Calu3 (cell line): ENCODE measurements around the gene DOCK10. TPM values are rescaled to one million over a fixed set of nuclear protein-coding genes. Genes with fewer than 3 reads are reported as not detected.

Experiments used
- BruUV-seq: library from RNA; stranded (reverse); fragments of 400-500 nt; replicated peaks from 2 replicates; lab custom pipeline; 2021; lab: Mats Ljungman, UMichigan
- CTCF ChIA-PET: fragments of 300-600 bp; sonication (Branson Sonifier 250); formaldehyde crosslinking; loops from one replicate; lab custom pipeline; 2022; ENCODE audit warnings: antibody characterized with exemption; lab: Charles Lee
- DNase-seq: peaks from one replicate; pipeline ENCODE4 v3.0.0; 2022
- H3K27ac Mint-ChIP-seq: one replicate; pipeline ENCODE4 v1.8.0; 2022; ENCODE audit warnings: mixed read lengths; ENCODE audit not compliant: unreplicated experiment
- H3K27me3 Mint-ChIP-seq: one replicate; pipeline ENCODE4 v1.8.0; 2022; ENCODE audit warnings: mixed read lengths; ENCODE audit not compliant: unreplicated experiment
- H3K36me3 Mint-ChIP-seq: one replicate; pipeline ENCODE4 v1.8.0; 2022; ENCODE audit warnings: mild to moderate bottlenecking, moderate library complexity, mixed read lengths; ENCODE audit not compliant: insufficient read depth, unreplicated experiment
- H3K4me1 Mint-ChIP-seq: one replicate; pipeline ENCODE4 v1.8.0; 2022; ENCODE audit warnings: mild to moderate bottlenecking, low read depth, mixed read lengths; ENCODE audit not compliant: unreplicated experiment
- H3K4me3 Mint-ChIP-seq: one replicate; pipeline ENCODE4 v1.8.0; 2022; ENCODE audit warnings: mild to moderate bottlenecking, low read depth, moderate library complexity, mixed read lengths; ENCODE audit not compliant: unreplicated experiment
- H3K9me3 Mint-ChIP-seq: one replicate; pipeline ENCODE4 v1.8.0; 2022; ENCODE audit warnings: low read depth, mixed read lengths; ENCODE audit not compliant: unreplicated experiment
- intact Hi-C: fragments of 100-400 bp; cut with micrococcal nuclease; formaldehyde crosslinking; loops from one replicate; pipeline ENCODE4 v1.10.0; 2022; ENCODE audit not compliant: unreplicated experiment
- total RNA-seq: library from RNA; stranded (reverse); gene quantifications from 2 replicates; pipeline ENCODE4 v1.2.3, GENCODE V29; 2022
- TF ChIP-seq, protein P1 (sequence below): fragments of 200-600 bp; IDR thresholded peaks from one replicate; pipeline ENCODE4 v1.8.0; 2022; ENCODE audit warnings: antibody characterized with exemption; ENCODE audit not compliant: unreplicated experiment

Gene DOCK10
- total RNA-seq, 1 experiment from 2014 or later = 11.9 TPM

DNA sequence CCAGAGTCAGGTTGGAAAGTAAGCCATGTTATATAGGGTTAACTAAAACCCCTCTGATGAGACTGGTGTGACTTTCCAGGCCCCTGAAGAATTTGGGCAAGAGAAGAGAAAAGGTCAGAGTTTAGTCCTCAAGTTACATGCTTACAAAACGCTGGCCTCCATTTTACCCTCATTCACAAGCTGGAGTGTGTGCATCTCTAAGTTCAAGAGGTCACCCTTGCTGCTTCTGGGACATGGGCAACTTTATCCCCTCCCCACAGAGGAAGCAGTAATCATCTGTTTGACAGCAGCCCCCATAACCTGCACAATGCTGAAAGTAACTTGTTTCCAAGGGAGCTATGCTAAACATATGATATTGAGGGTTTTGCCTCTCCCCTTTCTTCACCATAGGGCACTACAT, 240.9 kb downstream of the DOCK10 start:
- TF ChIP-seq, protein P1, sequence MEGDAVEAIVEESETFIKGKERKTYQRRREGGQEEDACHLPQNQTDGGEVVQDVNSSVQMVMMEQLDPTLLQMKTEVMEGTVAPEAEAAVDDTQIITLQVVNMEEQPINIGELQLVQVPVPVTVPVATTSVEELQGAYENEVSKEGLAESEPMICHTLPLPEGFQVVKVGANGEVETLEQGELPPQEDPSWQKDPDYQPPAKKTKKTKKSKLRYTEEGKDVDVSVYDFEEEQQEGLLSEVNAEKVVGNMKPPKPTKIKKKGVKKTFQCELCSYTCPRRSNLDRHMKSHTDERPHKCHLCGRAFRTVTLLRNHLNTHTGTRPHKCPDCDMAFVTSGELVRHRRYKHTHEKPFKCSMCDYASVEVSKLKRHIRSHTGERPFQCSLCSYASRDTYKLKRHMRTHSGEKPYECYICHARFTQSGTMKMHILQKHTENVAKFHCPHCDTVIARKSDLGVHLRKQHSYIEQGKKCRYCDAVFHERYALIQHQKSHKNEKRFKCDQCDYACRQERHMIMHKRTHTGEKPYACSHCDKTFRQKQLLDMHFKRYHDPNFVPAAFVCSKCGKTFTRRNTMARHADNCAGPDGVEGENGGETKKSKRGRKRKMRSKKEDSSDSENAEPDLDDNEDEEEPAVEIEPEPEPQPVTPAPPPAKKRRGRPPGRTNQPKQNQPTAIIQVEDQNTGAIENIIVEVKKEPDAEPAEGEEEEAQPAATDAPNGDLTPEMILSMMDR = no peak
- no peak for DNase-seq
- Mint-ChIP-seq H3K4me3 (no peak overlapping the region), H3K27ac (no peak overlapping the region), H3K9me3 (no peaks in the 10 kb centered on the region), H3K27me3 (no peaks in the 10 kb centered on the region), H3K4me1 (no peaks in the 10 kb centered on the region), H3K36me3 (no peaks in the 10 kb centered on the region)
- CTCF ChIA-PET = no interaction called here
- no TSS peak for BruUV-seq
- intact Hi-C loops = no loop called here

DNA sequence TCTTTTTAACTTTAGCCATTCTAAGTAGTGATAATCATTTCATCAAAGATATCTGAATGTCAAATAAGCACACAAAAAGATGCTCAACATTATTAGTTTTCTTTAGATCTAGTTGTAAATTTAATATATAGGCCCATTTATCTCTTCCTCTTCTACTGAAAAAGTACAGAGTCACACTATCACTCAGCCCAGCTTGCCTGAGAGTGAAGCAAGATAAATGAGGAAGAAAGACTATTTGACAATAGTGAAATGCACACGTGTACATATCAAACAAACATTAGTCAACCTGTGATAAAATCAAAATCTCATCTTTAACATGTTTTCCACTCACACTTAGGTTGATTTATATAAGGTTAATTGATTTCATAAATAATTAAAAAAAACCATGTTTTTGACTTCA, 242.6 kb downstream of the DOCK10 start:
- no TSS peak for BruUV-seq
- H3K4me3 Mint-ChIP-seq = no peak overlapping the region
- DNase-seq = no peak
- H3K36me3 Mint-ChIP-seq = no peaks in the 10 kb centered on the region
- intact Hi-C loops = no loop called here
- TF ChIP-seq, protein P1 = no peak
- no peaks in the 10 kb centered on the region for H3K27me3 Mint-ChIP-seq
- no peaks in the 10 kb centered on the region for H3K9me3 Mint-ChIP-seq
- H3K4me1 Mint-ChIP-seq = no peaks in the 10 kb centered on the region
- CTCF ChIA-PET = no interaction called here
- H3K27ac Mint-ChIP-seq = no peak overlapping the region

DNA sequence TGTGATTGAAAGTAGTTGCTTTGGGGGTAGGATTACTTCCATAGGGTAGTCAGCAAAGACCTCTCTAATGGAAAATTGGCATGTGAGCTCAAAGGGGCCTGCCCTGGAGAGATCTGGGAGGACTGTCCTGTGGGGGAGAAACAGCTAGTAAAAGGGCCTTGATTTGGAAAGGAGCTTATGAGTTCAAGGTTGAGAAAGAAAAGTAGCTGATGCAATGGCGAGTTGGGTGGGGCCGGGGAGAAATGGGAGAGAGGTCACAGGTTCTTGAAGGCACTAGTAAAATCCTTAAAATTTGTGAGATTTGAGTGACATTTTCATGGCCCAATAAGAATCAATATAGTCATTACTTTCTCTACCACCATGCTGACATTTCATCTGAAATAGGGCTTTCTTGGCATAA, 244.1 kb downstream of the DOCK10 start:
- H3K27me3 Mint-ChIP-seq = no peaks in the 10 kb centered on the region

DNA sequence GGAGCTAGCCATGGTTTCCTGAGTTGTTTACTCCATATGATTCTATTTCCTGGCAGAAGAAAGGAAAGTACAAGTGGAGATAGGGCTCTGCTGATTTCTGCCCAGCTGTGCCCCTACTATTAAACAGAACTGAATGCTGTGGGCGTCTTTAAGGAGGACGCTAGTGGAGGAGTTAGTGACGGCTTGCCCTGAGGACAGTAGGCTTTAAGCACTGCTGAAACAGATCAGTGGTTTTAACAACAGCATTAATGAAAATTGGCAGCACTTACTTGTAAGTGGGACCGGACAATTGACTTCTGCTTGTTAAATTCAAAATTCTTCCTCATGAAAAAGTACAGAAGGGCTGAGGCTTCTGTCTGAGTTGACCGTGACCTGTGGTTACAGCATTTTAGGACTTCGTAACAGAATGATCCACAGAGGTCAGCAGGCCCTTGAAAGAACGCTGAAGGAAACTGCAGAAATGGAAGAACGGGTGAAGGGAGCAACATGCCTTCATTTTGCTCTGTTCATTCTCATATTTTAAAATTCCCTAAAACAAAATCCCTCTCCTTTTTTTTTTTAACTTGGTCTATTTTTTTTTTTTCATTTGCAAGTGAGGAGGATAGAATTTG, 245.5 kb downstream of the DOCK10 start:
- Mint-ChIP-seq H3K36me3 (no peaks in the 10 kb centered on the region), H3K27me3 (no peaks in the 10 kb centered on the region), H3K27ac (no peak overlapping the region), H3K4me3 (no peak overlapping the region), H3K4me1 (no peaks in the 10 kb centered on the region), H3K9me3 (no peaks in the 10 kb centered on the region)
- CTCF ChIA-PET = no interaction called here
- intact Hi-C loops = no loop called here
- DNase-seq = no peak
- TF ChIP-seq, protein P1 = no peak
- no TSS peak for BruUV-seq

More for the DNA sequence above, 244.1 kb downstream of the DOCK10 start:
- no TSS peak for BruUV-seq
- CTCF ChIA-PET = no interaction called here
- no peak for DNase-seq
- Mint-ChIP-seq H3K36me3 (no peaks in the 10 kb centered on the region), H3K9me3 (no peaks in the 10 kb centered on the region), H3K27ac (no peak overlapping the region), H3K4me3 (no peak overlapping the region), H3K4me1 (no peaks in the 10 kb centered on the region)
- TF ChIP-seq, protein P1 = no peak
- intact Hi-C loops = no loop called here
